Endothelial cell of umbilical vein (primary cell): Measurements from ENCODE around the gene LGI2. TPM values are rescaled to one million over a fixed set of nuclear protein-coding genes. Genes with fewer than 3 reads are reported as not detected.

Source experiments
- BruUV-seq: library from RNA; stranded (reverse); fragments of 400-500 nt; replicated peaks from 2 replicates; lab custom pipeline; 2021; lab: Mats Ljungman, UMichigan
- CTCF ChIA-PET: fragments of 300-600, 350-600 bp; sonication (Branson Sonifier 250); formaldehyde crosslinking; loops from one replicate; lab custom pipeline; 2021; ENCODE audit warnings: antibody characterized with exemption, inconsistent platforms; lab: Charles Lee
- POLR2A ChIA-PET: fragments of 300-600, 350-600 bp; sonication (Branson Sonifier 250); formaldehyde crosslinking; loops from one replicate; lab custom pipeline; 2021; ENCODE audit warnings: antibody characterized with exemption, inconsistent platforms; lab: Charles Lee
- DNase-seq: peaks from one replicate; pipeline ENCODE4 v3.0.0-alpha.2; 2011; ENCODE audit warnings: low read depth, low spot score
- FAIRE-seq: peaks from 2 replicates; lab custom pipeline; 2011; peaks lifted over from hg19 to GRCh38; lab: Jason Lieb, UNC
- H2AFZ ChIP-seq: 2 replicates; pipeline ENCODE4 v1.6.0; 2012; ENCODE audit warnings: low read depth, low read length, control low read depth, inconsistent platforms
- H3K27ac ChIP-seq: 2 replicates; pipeline ENCODE4 v1.5.1; 2011; ENCODE audit warnings: low read depth, mild to moderate bottlenecking, control low read depth, low read length, moderate library complexity; ENCODE audit not compliant: insufficient read depth
- H3K27me3 ChIP-seq, 2 experiments: 2 replicates each; pipeline versions ENCODE4 v1.6.0 to v1.6.1; 2011; ENCODE audit warnings: low read length in 2 of 2, mixed read lengths in 1 of 2; ENCODE audit not compliant: control insufficient read depth in 2 of 2, insufficient read depth in 2 of 2
- H3K36me3 ChIP-seq, 2 experiments: 2 replicates in 1 of 2; 3 replicates in 1 of 2; pipeline ENCODE4 v1.5.1; 2011; ENCODE audit warnings: low read length in 2 of 2, mild to moderate bottlenecking in 1 of 2, moderate library complexity in 1 of 2; ENCODE audit not compliant: control insufficient read depth in 2 of 2, insufficient read depth in 2 of 2; ENCODE audit errors: extremely low read depth in 1 of 2
- H3K4me1 ChIP-seq: 3 replicates; pipeline ENCODE4 v1.5.1; 2011; ENCODE audit warnings: mild to moderate bottlenecking, low read length; ENCODE audit not compliant: control insufficient read depth, insufficient read depth; ENCODE audit errors: extremely low read depth
- H3K4me2 ChIP-seq: 2 replicates; pipeline ENCODE4 v1.6.1; 2011; ENCODE audit warnings: low read length, control low read depth, mixed read lengths; ENCODE audit not compliant: insufficient read depth
- H3K4me3 ChIP-seq, 3 experiments: fragments of 200-600 bp in 1 of 3; sonication (generic), shearing (Covaris generic) in 1 of 3; replicated peaks in 1 of 3; 2 replicates each; pipeline ENCODE4 v1.5.1; 2011 to 2016; ENCODE audit warnings: control low read depth in 3 of 3, low read length in 3 of 3, mild to moderate bottlenecking in 2 of 3, inconsistent platforms in 1 of 3, low read depth in 1 of 3, moderate library complexity in 1 of 3; ENCODE audit not compliant: insufficient read depth in 1 of 3
- H3K79me2 ChIP-seq: 2 replicates; pipeline ENCODE4 v1.6.0; 2012; ENCODE audit warnings: low read length, inconsistent platforms; ENCODE audit not compliant: control insufficient read depth, insufficient read depth
- H3K9ac ChIP-seq: replicated peaks from 2 replicates; pipeline ENCODE3; 2011; ENCODE audit warnings: low read length, control low read depth; ENCODE audit not compliant: insufficient read depth; ENCODE audit errors: extremely low read depth
- H3K9me1 ChIP-seq: replicated peaks from 3 replicates; pipeline ENCODE4 v1.6.0; 2011; ENCODE audit warnings: mild to moderate bottlenecking, low read length; ENCODE audit not compliant: control insufficient read depth, insufficient read depth; ENCODE audit errors: extremely low read depth
- H3K9me3 ChIP-seq: replicated peaks from 2 replicates; pipeline ENCODE4 v1.5.1; 2012; ENCODE audit warnings: low read length, inconsistent platforms; ENCODE audit not compliant: control insufficient read depth, insufficient read depth
- H4K20me1 ChIP-seq: replicated peaks from 2 replicates; pipeline ENCODE3; 2011; ENCODE audit warnings: mild to moderate bottlenecking, low read length; ENCODE audit not compliant: control insufficient read depth, insufficient read depth; ENCODE audit errors: extremely low read depth
- EZH2 ChIP-seq: IDR thresholded peaks from 2 replicates; pipeline ENCODE4 v1.6.1; 2012; ENCODE audit warnings: borderline replicate concordance, low read depth, mild to moderate bottlenecking, moderate library complexity, low read length, inconsistent platforms; ENCODE audit not compliant: severe bottlenecking
- GATA2 ChIP-seq: IDR thresholded peaks from 2 replicates; pipeline ENCODE4 v1.7.0; 2011; ENCODE audit warnings: low read depth, mild to moderate bottlenecking, moderate library complexity, mixed read lengths, low read length; ENCODE audit not compliant: insufficient read length, insufficient read depth
- JUN ChIP-seq: IDR thresholded peaks from 2 replicates; pipeline ENCODE4 v1.6.1; 2011; ENCODE audit warnings: borderline replicate concordance, low read depth; ENCODE audit not compliant: insufficient read length, insufficient read depth
- POLR2AphosphoS5 ChIP-seq: IDR thresholded peaks from 2 replicates; pipeline ENCODE4 v1.6.1; 2012; ENCODE audit warnings: low read depth, mild to moderate bottlenecking, control low read depth, low read length, moderate library complexity; ENCODE audit not compliant: insufficient read depth
- dilution Hi-C: fragments of 300-500 bp; cut with MboI; formaldehyde crosslinking; loops from one replicate; pipeline ENCODE4 v1.15.0; 2019; ENCODE audit warnings: low sequenced_read_pairs; ENCODE audit not compliant: extremely low pct_ligation_motif_present
- intact Hi-C: fragments of 100-400 bp; cut with micrococcal nuclease; formaldehyde crosslinking; loops from one replicate; pipeline ENCODE4 v1.10.0; 2022
- polyA plus RNA-seq, 4 experiments: library from polyadenylated mRNA; depleted of rRNA in 3 of 4; stranded (reverse) in 3 of 4; unstranded in 1 of 4; fragments of >200 nt; gene quantifications; 2 replicates each; pipeline versions ENCODE4 v1.2.1 to v1.2.3, GENCODE V29; 2011 to 2012; ENCODE audit warnings: missing spikeins in 1 of 4
- total RNA-seq: library from RNA; stranded (reverse); gene quantifications from 2 replicates; pipeline ENCODE4 v1.2.3, GENCODE V29; 2021
- TF ChIP-seq, protein P1 (sequence below), 2 donors: IDR thresholded peaks; 1 replicate in 1 of 2; 2 replicates in 1 of 2; pipeline ENCODE4 v1.5.1; 2011; ENCODE audit warnings: low read length in 2 of 2, mild to moderate bottlenecking in 2 of 2, moderate library complexity in 2 of 2, control low read depth in 1 of 2, inconsistent platforms in 1 of 2, low read depth in 1 of 2; ENCODE audit not compliant: insufficient read depth in 1 of 2; ENCODE audit errors: extremely low read depth in 1 of 2

Gene LGI2
- total and polyA plus RNA-seq, 2 donors (not counting 3 experiments of a cell fraction or from before 2014, with no cell fraction given): not detected

DNA sequence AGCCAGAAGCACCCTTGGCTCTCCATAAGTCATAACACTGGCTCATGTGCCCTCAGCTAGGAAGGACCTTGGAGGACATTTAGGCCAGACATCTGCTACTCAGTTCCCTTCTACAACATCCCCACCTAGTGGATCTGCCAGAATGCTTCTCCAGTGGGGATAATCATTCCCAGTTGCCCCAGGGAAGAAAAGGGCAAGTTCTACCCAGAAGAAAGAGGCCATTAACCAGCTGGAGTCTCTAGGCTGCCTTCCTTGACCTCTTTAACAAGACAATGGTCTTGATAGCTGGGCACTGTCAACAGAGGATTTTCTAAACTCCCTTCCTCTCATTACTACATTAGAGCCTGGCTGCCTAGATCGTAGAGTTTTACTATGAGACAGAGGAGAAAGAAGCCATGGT, 42.0 kb downstream of the LGI2 start:
- Histone ChIP-seq H2AFZ (peak overlapping the region; percentile 19), H3K9me1 (no peaks in the 10 kb centered on the region), H3K36me3 (no peaks in the 10 kb centered on the region), H3K4me1 (peaks cover 19% of the 10 kb centered on the region), H3K27ac (no peak overlapping the region), H3K4me3 (no peak overlapping the region), H3K79me2 (no peaks in the 10 kb centered on the region), H3K9me3 (no peaks in the 10 kb centered on the region), H3K27me3 (no peaks in the 10 kb centered on the region), H3K4me2 (no peak overlapping the region), H3K9ac (no peak overlapping the region), H4K20me1 (no peaks in the 10 kb centered on the region)
- intact Hi-C loops (loop anchor here (1.0 kb wide), 1 partner anchor 500 kb away; no protein-coding TSS in a partner anchor), dilution Hi-C loops (no loop called here)
- no TSS peak for BruUV-seq
- FAIRE-seq: peak; percentile 89
- ChIA-PET CTCF (interaction anchor here (0.6 to 7.4 kb wide), 11 partner anchors 8 to 501 kb away, joined by 3 to 114 read pairs (median 4); partner anchors contain the start of gene ZCCHC4), POLR2A (no interaction called here)
- DNase-seq: peak; percentile 61
- TF ChIP-seq POLR2AphosphoS5 (no peak), GATA2 (no peak), JUN (no peak), EZH2 (no peak)
- TF ChIP-seq, protein P1, sequence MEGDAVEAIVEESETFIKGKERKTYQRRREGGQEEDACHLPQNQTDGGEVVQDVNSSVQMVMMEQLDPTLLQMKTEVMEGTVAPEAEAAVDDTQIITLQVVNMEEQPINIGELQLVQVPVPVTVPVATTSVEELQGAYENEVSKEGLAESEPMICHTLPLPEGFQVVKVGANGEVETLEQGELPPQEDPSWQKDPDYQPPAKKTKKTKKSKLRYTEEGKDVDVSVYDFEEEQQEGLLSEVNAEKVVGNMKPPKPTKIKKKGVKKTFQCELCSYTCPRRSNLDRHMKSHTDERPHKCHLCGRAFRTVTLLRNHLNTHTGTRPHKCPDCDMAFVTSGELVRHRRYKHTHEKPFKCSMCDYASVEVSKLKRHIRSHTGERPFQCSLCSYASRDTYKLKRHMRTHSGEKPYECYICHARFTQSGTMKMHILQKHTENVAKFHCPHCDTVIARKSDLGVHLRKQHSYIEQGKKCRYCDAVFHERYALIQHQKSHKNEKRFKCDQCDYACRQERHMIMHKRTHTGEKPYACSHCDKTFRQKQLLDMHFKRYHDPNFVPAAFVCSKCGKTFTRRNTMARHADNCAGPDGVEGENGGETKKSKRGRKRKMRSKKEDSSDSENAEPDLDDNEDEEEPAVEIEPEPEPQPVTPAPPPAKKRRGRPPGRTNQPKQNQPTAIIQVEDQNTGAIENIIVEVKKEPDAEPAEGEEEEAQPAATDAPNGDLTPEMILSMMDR (IDR thresholded peaks at IDR 0.05; ENCODE audit: extremely low read depth in 1 of 2, insufficient read depth in 1 of 2, low read depth in 1 of 2, low read length in 2 of 2): peak; percentile 63 to 64
